Stomach (tissue), 4 donors: ENCODE results near the gene FZR1.

Experiments
- POLR2A ChIP-seq, 4 donors: fragments of 450-650 bp; IDR thresholded peaks; one replicate each; pipeline ENCODE4 v1.6.1; 2016; ENCODE audit warnings: antibody characterized with exemption in 4 of 4, control low read depth in 2 of 4, mild to moderate bottlenecking in 1 of 4, moderate library complexity in 1 of 4
- POLR2AphosphoS5 ChIP-seq, 3 donors: sonication (generic); formaldehyde crosslinking; IDR thresholded peaks; one replicate each; pipeline ENCODE4 v1.6.1; 2016; ENCODE audit warnings: antibody characterized with exemption in 3 of 3

GRCh38 chr19:3555653-3556422, 49.7 kb downstream of the FZR1 start:
- TF ChIP-seq POLR2A (IDR thresholded peaks at IDR 0.05) (no peak), POLR2AphosphoS5 (IDR thresholded peaks at IDR 0.05) (no peak)
